Chondrocyte (in vitro differentiated cells): ENCODE results near the gene HEXIM1. TPM values are rescaled to one million over a fixed set of nuclear protein-coding genes. Genes with fewer than 3 reads are reported as not detected.

Experiments used
- DNase-seq: peaks from one replicate; pipeline ENCODE4 v3.0.0; 2021; ENCODE audit warnings: mixed read lengths, low spot score
- H3K27ac Mint-ChIP-seq: one replicate; pipeline ENCODE4 v1.8.0; 2021; ENCODE audit warnings: mild to moderate bottlenecking, moderate library complexity, mixed read lengths; ENCODE audit not compliant: unreplicated experiment
- H3K27me3 Mint-ChIP-seq: 2 replicates; pipeline ENCODE4 v1.8.0; 2021; ENCODE audit warnings: low read depth, mixed read lengths
- H3K36me3 Mint-ChIP-seq: 2 replicates; pipeline ENCODE4 v1.8.0; 2021; ENCODE audit warnings: low read depth, mixed read lengths
- H3K4me1 Mint-ChIP-seq: 2 replicates; pipeline ENCODE4 v1.8.0; 2021; ENCODE audit warnings: low read depth, mild to moderate bottlenecking, mixed read lengths
- H3K4me3 Mint-ChIP-seq: one replicate; pipeline ENCODE4 v1.8.0; 2021; ENCODE audit warnings: mild to moderate bottlenecking, moderate library complexity, mixed read lengths; ENCODE audit not compliant: unreplicated experiment
- H3K9me3 Mint-ChIP-seq: 2 replicates; pipeline ENCODE4 v1.8.0; 2021; ENCODE audit warnings: low read depth, mixed read lengths
- CTCF ChIP-seq: fragments of 200-600 bp; sonication (generic); IDR thresholded peaks from 2 replicates; pipeline ENCODE4 v1.5.0; 2021; ENCODE audit warnings: antibody characterized with exemption, mild to moderate bottlenecking, moderate library complexity
- total RNA-seq: library from RNA; stranded (reverse); gene quantifications from 3 replicates; pipeline ENCODE4 v1.2.1, GENCODE V29; 2021

Gene HEXIM1
- total RNA-seq, 1 donor from 2014 or later = 36.4 TPM

DNA sequence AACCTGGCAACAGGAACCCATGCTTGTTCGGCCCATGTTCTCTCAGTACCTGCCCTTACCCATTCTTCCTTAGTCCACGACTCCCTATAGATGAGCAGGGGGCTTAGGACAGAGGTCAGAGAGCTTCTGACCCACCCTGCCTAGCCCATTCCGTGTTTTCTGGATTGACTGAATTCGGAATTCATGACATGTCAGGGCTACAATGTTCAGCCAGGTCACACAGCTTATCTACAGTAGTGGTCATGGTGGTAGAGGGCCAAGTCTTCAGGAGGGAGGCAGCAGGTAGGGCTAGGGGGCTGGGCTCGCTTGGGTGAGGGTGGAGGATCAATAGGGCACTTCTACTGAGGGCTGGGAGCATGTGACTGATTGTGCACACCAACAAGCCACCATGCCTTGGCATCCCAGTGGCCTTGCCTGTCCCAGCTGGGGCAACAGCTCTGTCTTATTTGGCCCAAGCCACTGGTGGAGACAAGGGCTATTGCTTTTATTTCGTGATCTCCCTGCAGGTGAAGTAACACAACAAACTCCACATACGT, 16.5 kb downstream of the HEXIM1 start:
- Mint-ChIP-seq H3K4me1 (peaks cover 23% of the 10 kb centered on the region), H3K4me3 (no peak overlapping the region), H3K36me3 (no peaks in the 10 kb centered on the region), H3K9me3 (no peaks in the 10 kb centered on the region), H3K27me3 (no peaks in the 10 kb centered on the region), H3K27ac (peak overlapping the region; percentile 87)
- DNase-seq = peak; percentile 57
- TF ChIP-seq CTCF = no peak

DNA sequence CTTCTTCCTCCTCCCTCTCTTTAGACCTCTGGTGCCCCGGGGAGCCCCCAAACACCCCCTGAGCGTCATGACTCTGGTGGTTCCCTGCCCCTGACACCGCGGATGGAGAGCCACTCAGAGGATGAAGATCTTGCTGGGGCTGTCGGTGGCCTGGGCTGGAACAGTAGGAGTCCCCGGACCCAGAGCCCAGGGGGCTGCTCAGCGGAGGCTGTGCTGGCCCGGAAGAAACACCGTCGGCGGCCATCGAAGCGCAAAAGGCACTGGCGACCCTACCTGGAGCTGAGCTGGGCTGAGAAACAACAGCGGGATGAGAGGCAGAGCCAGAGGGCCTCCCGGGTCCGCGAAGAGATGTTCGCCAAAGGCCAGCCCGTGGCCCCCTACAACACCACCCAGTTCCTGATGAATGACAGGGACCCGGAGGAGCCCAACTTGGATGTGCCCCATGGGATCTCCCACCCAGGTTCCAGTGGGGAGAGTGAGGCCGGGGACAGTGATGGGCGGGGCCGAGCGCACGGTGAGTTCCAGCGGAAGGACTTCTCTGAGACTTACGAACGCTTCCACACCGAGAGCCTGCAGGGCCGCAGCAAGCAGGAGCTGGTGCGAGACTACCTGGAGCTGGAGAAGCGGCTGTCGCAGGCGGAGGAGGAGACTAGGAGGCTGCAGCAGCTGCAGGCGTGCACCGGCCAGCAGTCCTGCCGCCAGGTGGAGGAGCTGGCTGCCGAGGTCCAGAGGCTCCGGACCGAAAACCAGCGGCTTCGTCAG, 20.9 kb downstream of the HEXIM1 start:
- DNase-seq = peak; percentile 85
- H3K36me3 Mint-ChIP-seq = no peaks in the 10 kb centered on the region
- H3K9me3 Mint-ChIP-seq = no peaks in the 10 kb centered on the region
- H3K4me3 Mint-ChIP-seq = no peak overlapping the region
- peaks cover 42% of the 10 kb centered on the region for H3K4me1 Mint-ChIP-seq
- no peak overlapping the region for H3K27ac Mint-ChIP-seq
- no peak for TF ChIP-seq CTCF
- H3K27me3 Mint-ChIP-seq = no peaks in the 10 kb centered on the region

GRCh38 chr17:45170280-45170930, 22.1 kb downstream of the HEXIM1 start:
- H3K4me1 Mint-ChIP-seq = peaks cover 34% of the 10 kb centered on the region
- peak overlapping the region; percentile 99 for H3K27ac Mint-ChIP-seq
- peak; percentile 56 for DNase-seq
- TF ChIP-seq CTCF = no peak
- no peaks in the 10 kb centered on the region for H3K27me3 Mint-ChIP-seq
- no peaks in the 10 kb centered on the region for H3K36me3 Mint-ChIP-seq
- H3K4me3 Mint-ChIP-seq = peak overlapping the region; percentile 70
- no peaks in the 10 kb centered on the region for H3K9me3 Mint-ChIP-seq

- Mint-ChIP-seq H3K27me3 (no peaks in the 10 kb centered on the region), H3K9me3 (no peaks in the 10 kb centered on the region), H3K4me3 (peak overlapping the region; percentile 70), H3K4me1 (peaks cover 35% of the 10 kb centered on the region), H3K36me3 (no peaks in the 10 kb centered on the region), H3K27ac (peak overlapping the region; percentile 99)
- no peak for TF ChIP-seq CTCF
- peak; percentile 90 for DNase-seq
Measured at GRCh38 chr17:45170931-45171337, 22.7 kb downstream of the HEXIM1 start.
